MCF 10A (cell line): Measurements from ENCODE around the gene ADD1. TPM values are rescaled to one million over a fixed set of nuclear protein-coding genes. Genes with fewer than 3 reads are reported as not detected.

Experiments
- BruUV-seq: library from RNA; stranded (reverse); fragments of 400-500 nt; replicated peaks from 2 replicates; lab custom pipeline; 2021; lab: Mats Ljungman, UMichigan
- CTCF ChIA-PET: fragments of 300-600 bp; sonication (Branson Sonifier 250); formaldehyde crosslinking; extraction: SDS; loops from one replicate; lab custom pipeline; 2021; ENCODE audit warnings: antibody characterized with exemption, inconsistent platforms; lab: Yijun Ruan, JAX
- POLR2A ChIA-PET: fragments of 300-600, 350-650 bp; sonication (Branson Sonifier 250); formaldehyde crosslinking; extraction: SDS; loops from one replicate; lab custom pipeline; 2020; ENCODE audit warnings: antibody characterized with exemption, inconsistent platforms; lab: Yijun Ruan, JAX
- DNase-seq: peaks from one replicate; pipeline ENCODE4 v3.0.0-alpha.2; 2018; ENCODE audit not compliant: unreplicated experiment
- H3K27ac Mint-ChIP-seq: one replicate; pipeline ENCODE4 v1.8.0; 2022; ENCODE audit warnings: mild to moderate bottlenecking, low read depth, mixed read lengths; ENCODE audit not compliant: unreplicated experiment
- H3K27me3 Mint-ChIP-seq: one replicate; pipeline ENCODE4 v1.8.0; 2022; ENCODE audit warnings: mixed read lengths; ENCODE audit not compliant: insufficient read depth, unreplicated experiment
- H3K36me3 Mint-ChIP-seq: one replicate; pipeline ENCODE4 v1.8.0; 2022; ENCODE audit warnings: mild to moderate bottlenecking, moderate library complexity, mixed read lengths; ENCODE audit not compliant: insufficient read depth, unreplicated experiment
- H3K4me1 Mint-ChIP-seq: one replicate; pipeline ENCODE4 v1.8.0; 2022; ENCODE audit warnings: mixed read lengths; ENCODE audit not compliant: insufficient read depth, unreplicated experiment
- H3K4me3 Mint-ChIP-seq: one replicate; pipeline ENCODE4 v1.8.0; 2022; ENCODE audit warnings: mild to moderate bottlenecking, moderate library complexity, mixed read lengths; ENCODE audit not compliant: unreplicated experiment
- H3K9me3 Mint-ChIP-seq: one replicate; pipeline ENCODE4 v1.8.0; 2022; ENCODE audit warnings: mixed read lengths; ENCODE audit not compliant: unreplicated experiment
- CTCF ChIP-seq: fragments of 200-600 bp; IDR thresholded peaks from one replicate; pipeline ENCODE4 v1.8.0; 2022; ENCODE audit warnings: antibody characterized with exemption, mild to moderate bottlenecking; ENCODE audit not compliant: unreplicated experiment
- intact Hi-C: fragments of 100-400 bp; cut with micrococcal nuclease; formaldehyde crosslinking; loops from 2 replicates; pipeline ENCODE4 v1.14.1; 2022
- total RNA-seq: library from RNA; stranded (reverse); gene quantifications from 2 replicates; pipeline ENCODE4 v1.2.3, GENCODE V29; 2022

ADD1 gene
- total RNA-seq, 1 experiment from 2014 or later, result 131 TPM

DNA sequence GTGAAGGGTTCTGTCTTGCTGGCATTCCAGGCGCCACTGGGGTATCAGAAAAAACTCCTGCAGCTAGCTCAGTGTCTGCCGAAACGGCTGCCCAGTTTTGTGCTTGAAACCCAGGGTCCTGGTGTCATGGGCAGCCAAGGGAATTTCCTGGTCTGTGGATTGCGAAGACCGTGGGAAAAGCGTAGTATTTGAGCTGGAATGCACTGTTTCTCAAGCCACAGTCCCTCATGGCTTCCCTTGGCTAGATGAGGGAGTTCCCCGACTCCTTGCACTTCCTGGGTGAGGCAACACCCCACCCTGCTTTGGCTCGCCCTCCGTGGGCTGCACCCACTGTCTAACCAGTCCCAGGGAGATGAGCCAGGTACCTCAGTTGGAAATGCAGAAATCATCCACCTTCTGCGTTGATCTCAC, 79.5 kb downstream of the ADD1 start:
- Mint-ChIP-seq H3K4me1 (peaks cover 7% of the 10 kb centered on the region), H3K9me3 (no peaks in the 10 kb centered on the region), H3K27me3 (no peaks in the 10 kb centered on the region), H3K27ac (peak overlapping the region; percentile 75), H3K36me3 (peaks cover 36% of the 10 kb centered on the region), H3K4me3 (no peak overlapping the region)
- ChIA-PET CTCF (interaction anchor here (0.6 kb wide), 1 partner anchor 159 kb away, joined by 5 read pairs; no protein-coding TSS in a partner anchor), POLR2A (interaction anchor here (0.5 kb wide), 1 partner anchor 13 kb away, joined by 3 read pairs; no protein-coding TSS in a partner anchor)
- no peak for TF ChIP-seq CTCF
- DNase-seq, result peak; percentile 61
- intact Hi-C loops, result no loop called here
- BruUV-seq, result no TSS peak

GRCh38 chr4:2923668-2924173, 80.1 kb downstream of the ADD1 start:
- intact Hi-C loops, result no loop called here
- TF ChIP-seq CTCF, result no peak
- Mint-ChIP-seq H3K9me3 (no peaks in the 10 kb centered on the region), H3K27ac (peak overlapping the region; percentile 75), H3K4me1 (peaks cover 7% of the 10 kb centered on the region), H3K4me3 (no peak overlapping the region), H3K36me3 (peaks cover 41% of the 10 kb centered on the region), H3K27me3 (no peaks in the 10 kb centered on the region)
- POLR2A ChIA-PET, result no interaction called here
- BruUV-seq, result no TSS peak
- CTCF ChIA-PET, result interaction anchor here (0.6 kb wide), 2 partner anchors 159 to 160 kb away, joined by 3 to 5 read pairs; no protein-coding TSS in a partner anchor
- DNase-seq, result no peak

GRCh38 chr4:2924286-2924685, 80.6 kb downstream of the ADD1 start:
- BruUV-seq, result no TSS peak
- Mint-ChIP-seq H3K9me3 (no peaks in the 10 kb centered on the region), H3K27ac (no peak overlapping the region)

More at GRCh38 chr4:2924286-2924685, 80.6 kb downstream of the ADD1 start:
- intact Hi-C loops, result no loop called here
- no peak overlapping the region for H3K4me3 Mint-ChIP-seq
- no peak for TF ChIP-seq CTCF
- no peaks in the 10 kb centered on the region for H3K27me3 Mint-ChIP-seq
- peaks cover 40% of the 10 kb centered on the region for H3K36me3 Mint-ChIP-seq
- peaks cover 7% of the 10 kb centered on the region for H3K4me1 Mint-ChIP-seq
- POLR2A ChIA-PET, result interaction anchor here (1.7 kb wide), 1 partner anchor 12 kb away, joined by 4 read pairs; no protein-coding TSS in a partner anchor
- CTCF ChIA-PET, result interaction anchor here (0.6 kb wide), 1 partner anchor 161 kb away, joined by 3 read pairs; no protein-coding TSS in a partner anchor
- no peak for DNase-seq
